ENCODE results near the gene SEC63.
A peak's percentile ranks its signal among the peaks of the same experiment; 100 is the strongest.
"Not testable (repeated sequence)": the region's sequence is repeated elsewhere in the genome, so short reads cannot be mapped to it uniquely, and the experiment has no call there.

The SEC63 gene

DNA sequence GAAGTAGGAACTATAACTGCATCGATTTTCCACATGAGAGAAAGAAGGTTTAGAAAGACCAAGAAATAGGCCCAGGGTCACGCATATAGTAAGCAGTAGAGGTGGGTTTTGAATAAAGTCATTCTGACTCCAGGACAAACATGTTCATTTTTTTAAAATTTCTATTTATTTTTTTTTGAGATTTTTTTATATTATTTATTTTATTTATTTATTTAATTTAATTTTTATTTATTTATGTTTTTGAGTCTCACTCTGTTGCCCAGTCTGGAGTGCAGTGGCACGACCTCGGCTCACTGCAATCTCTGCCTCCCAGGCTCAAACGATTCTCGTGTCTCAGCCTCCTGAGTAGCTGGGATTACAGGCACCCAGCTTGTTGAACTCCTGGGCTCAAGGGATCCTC lies 13.2 kb upstream of the SEC63 start:
- DNase-seq: no peak

GRCh38 chr6:107970255-107970654 lies 12.2 kb upstream of the SEC63 start:
- no peak for DNase-seq

- no peak for DNase-seq
Measured at GRCh38 chr6:107968081-107968480, 10.1 kb upstream of the SEC63 start.

DNA sequence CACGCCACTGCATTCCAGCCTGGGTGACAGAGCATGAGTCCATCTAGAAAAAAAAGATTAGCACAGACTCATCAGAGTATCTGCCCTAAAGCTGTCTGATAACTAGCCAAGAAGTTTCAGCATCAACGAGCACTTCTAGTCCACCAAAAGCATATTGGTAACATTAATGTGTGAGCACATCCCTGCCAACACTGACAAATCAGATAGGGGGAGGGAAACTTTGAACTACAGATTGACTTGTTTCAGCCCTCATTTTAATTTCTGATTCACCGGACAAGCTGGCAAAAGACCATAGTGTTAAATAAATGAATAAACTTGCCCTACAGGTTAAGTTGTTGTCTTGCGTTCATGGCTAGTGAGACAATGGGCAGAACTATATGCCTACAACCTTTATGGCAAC lies 7.7 kb upstream of the SEC63 start:
- DNase-seq: no peak

DNA sequence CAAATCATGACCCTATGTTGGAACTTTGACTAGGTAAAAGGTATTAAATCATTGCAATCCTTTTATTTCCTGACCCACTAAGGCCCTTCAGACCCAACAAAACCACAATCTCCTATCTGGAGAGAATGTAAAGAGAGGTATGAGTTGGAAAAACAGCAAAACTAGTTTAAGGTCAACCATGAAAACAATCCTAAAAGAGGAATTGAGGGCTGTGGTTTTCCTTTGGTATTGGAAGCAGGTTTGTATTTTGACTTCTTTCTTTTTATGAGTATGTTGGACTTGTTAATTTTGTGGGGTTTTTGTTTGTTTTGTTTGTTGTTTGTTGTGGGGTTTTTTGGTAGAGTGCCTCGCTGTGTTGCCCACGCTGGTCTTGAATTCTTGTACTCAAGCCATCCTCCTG lies 4.7 kb upstream of the SEC63 start:
- DNase-seq: no peak

DNA sequence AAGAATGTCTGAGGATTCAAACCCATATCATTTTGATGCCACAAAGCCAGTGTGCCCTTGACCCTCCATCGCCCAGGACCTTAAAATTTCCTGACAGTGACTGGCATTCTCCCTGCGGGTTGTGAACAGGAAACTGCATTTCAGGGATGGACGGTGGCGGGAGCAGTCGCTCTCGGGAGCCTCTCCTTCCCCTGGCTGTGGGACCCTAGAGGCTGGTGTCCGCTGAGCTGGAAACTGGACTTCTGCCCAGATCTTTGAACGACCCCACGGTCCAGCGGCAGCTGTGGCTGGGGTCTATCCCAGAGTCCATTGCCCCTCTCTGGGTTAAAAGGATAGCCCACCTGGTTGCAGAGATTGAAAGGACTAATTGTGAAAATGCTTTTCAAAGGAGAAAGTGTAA lies 1.4 kb upstream of the SEC63 start:
- no peak for DNase-seq

DNA sequence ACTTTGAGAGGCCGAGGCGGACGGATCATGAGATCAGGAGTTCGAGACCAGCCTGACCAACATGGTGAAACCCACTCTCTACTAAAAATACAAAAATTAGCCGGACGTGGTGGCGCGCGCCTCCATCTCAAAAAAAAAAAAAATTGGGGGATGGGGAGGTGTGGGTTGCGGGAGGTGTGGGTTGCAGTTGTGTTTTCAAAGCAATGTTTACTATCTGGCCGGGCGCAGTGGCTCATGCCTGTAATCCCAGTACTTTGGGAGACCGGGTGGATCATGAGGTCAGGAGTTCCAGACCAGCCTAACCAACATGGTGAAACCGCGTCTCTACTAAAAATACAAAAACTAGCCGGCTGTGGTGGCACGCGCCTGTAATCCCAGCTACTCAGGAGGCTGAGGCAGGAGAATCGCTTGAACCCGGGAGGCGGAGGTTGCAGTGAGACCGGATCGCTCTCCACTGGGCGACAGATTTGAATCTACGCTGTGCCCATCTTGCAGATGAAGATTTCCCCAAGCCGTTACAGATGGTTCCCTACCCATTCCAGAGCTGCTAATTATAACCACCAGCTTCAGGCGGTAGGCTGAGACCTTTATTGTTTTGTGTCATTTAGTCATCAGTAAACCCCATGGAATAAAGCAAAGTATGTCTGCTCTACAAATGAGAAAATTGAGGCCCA lies 818 bp upstream of the SEC63 start:
- not testable (repeated sequence) for DNase-seq

GRCh38 chr6:107957308-107957908 lies 600 bp downstream of the SEC63 start:
- DNase-seq: peak; percentile 50

DNA sequence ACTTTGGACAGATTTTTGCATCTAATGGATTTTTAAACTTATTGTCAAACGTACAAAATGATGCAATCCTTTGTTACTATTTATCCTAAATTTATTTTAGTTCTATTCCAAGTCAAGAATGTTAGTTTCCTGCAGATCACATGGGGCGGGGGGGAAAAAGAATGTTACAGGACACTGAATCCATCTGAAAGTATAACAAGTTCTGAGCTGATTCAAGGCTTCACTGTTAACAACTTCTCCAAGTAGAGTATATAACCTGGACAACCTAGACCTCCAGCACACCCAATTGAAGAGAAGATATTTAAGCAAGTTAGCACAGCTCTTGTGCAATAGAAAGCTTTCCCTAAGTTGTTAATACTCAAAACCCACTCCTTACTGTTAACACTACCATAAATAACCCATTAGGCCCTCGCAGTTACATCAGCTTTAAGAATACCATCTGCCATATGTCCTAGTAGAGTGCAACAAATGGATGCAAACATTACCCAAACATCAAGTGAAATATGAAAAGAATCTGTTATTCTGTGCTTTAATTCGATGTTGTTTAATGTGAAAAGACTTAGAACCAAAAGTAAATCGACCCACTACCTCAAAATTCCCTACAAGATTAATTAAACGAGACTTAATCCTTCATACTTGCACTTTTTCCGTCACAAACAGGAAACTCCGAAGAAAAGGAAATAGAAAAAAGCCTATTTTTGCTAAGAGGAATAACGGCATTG lies 1.3 kb downstream of the SEC63 start:
- DNase-seq: no peak

- no peak for DNase-seq
Measured at GRCh38 chr6:107956181-107956580, 1.8 kb downstream of the SEC63 start.

DNA sequence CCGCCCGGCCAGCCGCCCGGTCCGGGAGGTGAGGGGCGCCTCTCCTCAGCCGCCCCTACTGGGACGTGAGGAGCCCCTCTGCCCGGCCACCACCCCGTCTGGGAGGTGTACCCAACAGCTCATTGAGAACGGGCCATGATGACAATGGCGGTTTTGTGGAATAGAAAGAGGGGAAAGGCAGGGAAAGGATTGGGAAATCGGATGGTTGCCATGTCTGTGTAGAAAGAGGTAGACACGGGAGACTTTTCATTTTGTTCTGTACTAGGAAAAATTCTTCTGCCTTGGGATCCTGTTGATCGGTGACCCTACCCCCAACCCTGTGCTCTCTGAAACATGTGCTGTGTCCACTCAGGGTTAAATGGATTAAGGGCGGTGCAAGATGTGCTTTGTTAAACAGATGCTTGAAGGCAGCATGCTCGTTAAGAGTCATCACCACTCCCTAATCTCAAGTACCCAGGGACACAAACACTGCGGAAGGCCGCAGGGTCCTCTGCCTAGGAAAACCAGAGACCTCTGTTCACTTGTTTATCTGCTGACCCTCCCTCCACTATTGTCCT lies 4.1 kb downstream of the SEC63 start:
- DNase-seq: not testable (repeated sequence)

DNA sequence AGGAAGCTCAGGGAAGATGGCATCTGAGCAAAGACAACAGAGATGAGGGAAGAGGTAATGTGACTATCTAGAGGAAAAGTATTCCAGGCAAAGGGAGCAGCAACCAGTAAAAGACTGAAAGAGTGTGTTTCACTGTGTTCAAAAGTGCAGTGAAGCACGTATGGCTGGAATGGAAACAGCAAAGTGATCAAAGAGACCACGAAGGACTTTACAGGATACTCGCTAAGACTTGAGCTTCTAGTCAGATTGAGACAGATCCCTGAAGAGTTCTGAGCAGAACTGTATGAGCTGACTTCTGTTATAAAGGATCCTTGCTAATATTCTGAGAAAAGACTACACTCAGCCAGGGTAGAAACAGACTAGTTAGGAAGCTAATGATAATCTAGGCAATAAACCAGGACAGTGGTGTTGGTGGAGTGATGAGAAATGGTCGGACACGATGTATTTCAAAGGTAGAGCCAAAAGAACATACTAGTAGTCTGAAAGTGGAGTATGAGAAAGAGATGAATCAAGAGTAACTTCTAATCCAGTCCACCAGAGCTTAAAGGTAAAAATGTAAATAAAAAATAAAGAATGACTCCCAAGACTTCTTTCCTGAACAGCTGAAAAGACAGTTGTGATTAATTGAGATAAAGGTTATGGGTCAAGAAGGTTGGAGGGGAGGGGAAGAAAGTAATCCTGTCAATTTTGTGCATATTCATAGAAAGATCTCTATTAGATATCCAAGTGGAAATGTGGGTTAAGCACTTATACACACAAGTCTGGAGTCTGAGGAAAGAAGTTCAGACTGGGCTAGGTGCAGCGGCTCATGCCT lies 14.2 kb downstream of the SEC63 start:
- no peak for DNase-seq

DNA sequence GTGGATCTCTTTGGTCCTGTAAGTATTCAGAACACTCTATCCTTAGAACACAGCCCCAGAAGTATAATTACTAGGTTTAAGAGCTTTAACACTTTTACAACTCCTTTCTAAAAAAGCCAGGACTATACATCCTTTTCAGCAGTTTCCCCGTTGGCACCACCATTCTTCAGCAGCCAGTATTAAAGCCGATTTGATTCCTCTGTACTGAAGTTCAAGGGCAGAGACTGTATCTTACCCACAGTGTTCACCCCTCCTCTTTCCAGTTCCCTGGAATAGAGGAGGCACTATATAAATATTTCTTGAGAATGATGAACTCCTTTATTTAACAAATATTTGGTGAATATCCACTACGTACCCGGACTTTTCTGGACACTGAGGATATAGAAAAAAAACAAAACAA lies 15.9 kb downstream of the SEC63 start:
- no peak for DNase-seq

DNA sequence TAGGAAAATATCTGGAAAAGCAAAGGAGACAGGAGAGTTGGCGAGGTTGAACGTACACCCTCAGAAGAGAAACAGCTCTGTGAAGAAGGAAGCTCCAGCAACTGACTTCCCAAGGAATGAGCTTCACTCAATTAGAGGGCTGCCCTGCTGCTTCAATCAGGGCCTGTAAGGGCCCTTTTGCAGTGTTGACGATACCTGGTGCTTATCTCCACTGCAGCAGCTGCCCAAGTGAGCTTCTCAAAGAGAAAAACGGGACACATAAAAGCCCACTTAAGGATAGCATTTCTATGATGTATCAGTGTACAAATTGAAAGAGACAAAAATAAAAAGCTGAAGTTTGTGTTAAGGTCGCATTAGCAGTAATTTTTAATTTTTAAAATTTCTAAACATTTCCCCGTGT lies 16.4 kb downstream of the SEC63 start:
- no peak for DNase-seq

GRCh38 chr6:107941199-107941598 lies 16.8 kb downstream of the SEC63 start:
- DNase-seq: no peak

DNA sequence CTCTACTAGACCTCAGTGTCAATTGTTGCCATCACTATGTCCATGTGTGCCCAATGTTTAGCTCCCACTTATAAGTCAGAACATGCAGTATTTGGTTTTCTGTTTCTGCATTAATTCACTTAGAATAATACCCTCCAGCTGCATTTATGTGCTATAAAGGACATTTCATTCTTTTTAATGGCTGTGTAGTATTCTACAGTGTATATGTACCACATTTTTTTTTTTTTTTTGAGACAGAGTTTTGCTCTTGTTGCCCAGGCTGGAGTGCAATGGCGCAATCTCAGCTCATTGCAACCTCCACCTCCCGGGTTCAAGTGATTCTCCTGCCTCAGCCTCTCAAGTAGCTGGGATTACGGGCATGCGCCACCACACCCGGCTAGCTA lies 21.1 kb downstream of the SEC63 start:
- DNase-seq: not testable (repeated sequence)

DNA sequence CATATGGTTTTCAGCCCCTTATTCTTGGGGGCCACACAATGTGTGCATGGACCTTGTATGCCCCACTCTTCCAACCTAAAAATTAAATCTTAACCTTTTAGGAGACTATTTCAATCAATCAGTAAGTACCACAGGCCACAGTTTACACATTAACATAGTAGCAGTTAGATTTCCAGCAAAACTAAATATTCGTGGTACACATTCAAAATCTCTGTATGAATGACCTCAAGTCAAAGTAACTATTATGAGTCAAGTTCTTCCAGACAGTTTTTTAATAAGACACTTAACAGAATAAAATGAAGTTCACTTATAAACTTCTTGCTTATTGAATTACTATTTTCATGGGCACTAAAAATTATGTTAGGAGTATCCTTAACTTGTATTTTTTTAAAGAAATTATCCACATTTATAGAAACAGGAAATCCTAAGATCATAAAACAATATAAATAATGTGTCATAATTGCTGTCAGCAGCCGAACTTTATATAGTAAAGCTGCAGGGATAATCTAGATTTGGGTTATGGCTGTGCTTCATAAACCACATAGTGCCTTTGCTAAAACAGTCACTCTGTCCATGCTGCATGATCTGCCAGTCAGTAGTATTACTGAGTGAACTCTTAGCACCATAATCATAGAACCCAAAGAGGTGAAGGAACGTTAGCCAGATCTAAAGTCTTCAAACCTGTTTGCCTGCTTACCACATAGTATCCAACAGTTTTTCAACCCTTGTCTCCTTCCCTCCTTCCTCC lies 21.7 kb downstream of the SEC63 start:
- DNase-seq: no peak

GRCh38 chr6:107934229-107934628 lies 23.8 kb downstream of the SEC63 start:
- not testable (repeated sequence) for DNase-seq

DNA sequence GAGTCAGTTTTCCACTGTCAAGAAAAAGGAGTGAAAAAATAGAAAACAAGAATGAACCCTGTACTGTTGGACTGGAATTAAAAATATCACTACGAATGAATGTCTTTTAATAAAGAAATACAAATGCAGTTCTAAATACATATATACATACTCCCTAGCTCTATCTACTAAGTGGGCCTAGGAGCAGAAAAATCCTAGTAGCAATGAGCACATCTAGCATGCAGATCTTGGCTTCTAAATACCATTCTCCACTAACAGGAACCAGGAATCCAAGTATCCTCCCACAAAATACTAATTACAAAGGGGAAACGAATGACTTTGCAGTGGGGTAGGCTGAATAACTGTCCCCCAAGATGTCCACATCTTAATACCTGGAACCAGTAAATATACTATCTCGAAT lies 25.4 kb downstream of the SEC63 start:
- DNase-seq: no peak

GRCh38 chr6:107931894-107932293 lies 26.1 kb downstream of the SEC63 start:
- no peak for DNase-seq

- no peak for DNase-seq
Measured at GRCh38 chr6:107928984-107929383, 29.0 kb downstream of the SEC63 start.
